Measurements from ENCODE around the gene CCT2. TPM values are rescaled to one million over a fixed set of nuclear protein-coding genes. Genes with fewer than 3 reads are reported as not detected.

Gene CCT2
- total RNA-seq, 1 donor from 2014 or later: 388 TPM

DNA sequence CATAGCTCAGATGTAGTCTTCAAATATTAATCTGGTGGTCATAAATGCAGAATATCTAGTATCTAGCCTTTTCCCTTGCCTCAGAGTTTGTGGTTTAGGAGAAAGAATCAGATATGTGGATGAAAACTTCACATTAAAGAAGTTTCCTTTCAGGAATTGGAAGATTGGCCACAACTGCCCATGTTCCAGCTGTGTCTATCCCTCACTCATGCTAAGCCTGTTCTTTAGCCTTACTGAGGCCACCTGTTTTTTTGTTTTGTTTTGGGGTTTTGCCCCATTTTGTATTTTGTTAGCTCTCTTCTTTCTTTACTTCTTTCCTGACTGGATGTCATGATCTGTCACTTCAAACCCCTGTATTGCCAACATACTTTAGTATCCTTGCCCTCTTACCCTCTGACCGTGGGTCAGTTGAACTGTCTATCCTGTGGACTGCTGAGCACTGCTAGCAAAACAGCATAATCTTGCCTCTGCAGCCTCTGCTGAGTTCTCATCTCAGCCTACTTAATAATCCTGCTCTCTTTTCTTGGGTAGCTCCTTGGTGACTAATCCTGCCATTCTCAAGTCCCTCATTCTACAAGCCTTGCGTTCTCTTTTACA, 22.0 kb upstream of the CCT2 start:
- no peak overlapping the region for H3K4me3 Mint-ChIP-seq
- H3K36me3 Mint-ChIP-seq (ENCODE audit: low read depth): no peaks in the 10 kb centered on the region
- no peak overlapping the region for H3K27ac Mint-ChIP-seq (ENCODE audit: unreplicated experiment)
- DNase-seq (ENCODE audit: low read depth, low spot score): no peak
- H3K9me3 Mint-ChIP-seq: no peaks in the 10 kb centered on the region
- H3K27me3 Mint-ChIP-seq (ENCODE audit: low read depth): no peaks in the 10 kb centered on the region
- H3K4me1 Mint-ChIP-seq: no peaks in the 10 kb centered on the region
- TF ChIP-seq, protein P1, sequence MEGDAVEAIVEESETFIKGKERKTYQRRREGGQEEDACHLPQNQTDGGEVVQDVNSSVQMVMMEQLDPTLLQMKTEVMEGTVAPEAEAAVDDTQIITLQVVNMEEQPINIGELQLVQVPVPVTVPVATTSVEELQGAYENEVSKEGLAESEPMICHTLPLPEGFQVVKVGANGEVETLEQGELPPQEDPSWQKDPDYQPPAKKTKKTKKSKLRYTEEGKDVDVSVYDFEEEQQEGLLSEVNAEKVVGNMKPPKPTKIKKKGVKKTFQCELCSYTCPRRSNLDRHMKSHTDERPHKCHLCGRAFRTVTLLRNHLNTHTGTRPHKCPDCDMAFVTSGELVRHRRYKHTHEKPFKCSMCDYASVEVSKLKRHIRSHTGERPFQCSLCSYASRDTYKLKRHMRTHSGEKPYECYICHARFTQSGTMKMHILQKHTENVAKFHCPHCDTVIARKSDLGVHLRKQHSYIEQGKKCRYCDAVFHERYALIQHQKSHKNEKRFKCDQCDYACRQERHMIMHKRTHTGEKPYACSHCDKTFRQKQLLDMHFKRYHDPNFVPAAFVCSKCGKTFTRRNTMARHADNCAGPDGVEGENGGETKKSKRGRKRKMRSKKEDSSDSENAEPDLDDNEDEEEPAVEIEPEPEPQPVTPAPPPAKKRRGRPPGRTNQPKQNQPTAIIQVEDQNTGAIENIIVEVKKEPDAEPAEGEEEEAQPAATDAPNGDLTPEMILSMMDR (conservative IDR thresholded peaks at IDR 0.05): no peak

- no peak overlapping the region for H3K4me3 Mint-ChIP-seq
- H3K9me3 Mint-ChIP-seq: no peaks in the 10 kb centered on the region
- TF ChIP-seq, protein P1 (conservative IDR thresholded peaks at IDR 0.05): peak; percentile 34
- no peak overlapping the region for H3K27ac Mint-ChIP-seq (ENCODE audit: unreplicated experiment)
- no peak for DNase-seq (ENCODE audit: low read depth, low spot score)
- H3K27me3 Mint-ChIP-seq (ENCODE audit: low read depth): no peaks in the 10 kb centered on the region
- H3K36me3 Mint-ChIP-seq (ENCODE audit: low read depth): no peaks in the 10 kb centered on the region
- H3K4me1 Mint-ChIP-seq: no peaks in the 10 kb centered on the region
Observed at GRCh38 chr12:69566603-69567002, 18.7 kb upstream of the CCT2 start.

- H3K27me3 Mint-ChIP-seq (ENCODE audit: low read depth): no peaks in the 10 kb centered on the region
- no peaks in the 10 kb centered on the region for H3K4me1 Mint-ChIP-seq
- H3K36me3 Mint-ChIP-seq (ENCODE audit: low read depth): peaks cover 3% of the 10 kb centered on the region
- TF ChIP-seq, protein P1 (conservative IDR thresholded peaks at IDR 0.05): no peak
- H3K9me3 Mint-ChIP-seq: no peaks in the 10 kb centered on the region
- H3K27ac Mint-ChIP-seq (ENCODE audit: unreplicated experiment): no peak overlapping the region
- DNase-seq (ENCODE audit: low read depth, low spot score): no peak
- H3K4me3 Mint-ChIP-seq: no peak overlapping the region
Observed at GRCh38 chr12:69569236-69569635, 16.0 kb upstream of the CCT2 start.

DNA sequence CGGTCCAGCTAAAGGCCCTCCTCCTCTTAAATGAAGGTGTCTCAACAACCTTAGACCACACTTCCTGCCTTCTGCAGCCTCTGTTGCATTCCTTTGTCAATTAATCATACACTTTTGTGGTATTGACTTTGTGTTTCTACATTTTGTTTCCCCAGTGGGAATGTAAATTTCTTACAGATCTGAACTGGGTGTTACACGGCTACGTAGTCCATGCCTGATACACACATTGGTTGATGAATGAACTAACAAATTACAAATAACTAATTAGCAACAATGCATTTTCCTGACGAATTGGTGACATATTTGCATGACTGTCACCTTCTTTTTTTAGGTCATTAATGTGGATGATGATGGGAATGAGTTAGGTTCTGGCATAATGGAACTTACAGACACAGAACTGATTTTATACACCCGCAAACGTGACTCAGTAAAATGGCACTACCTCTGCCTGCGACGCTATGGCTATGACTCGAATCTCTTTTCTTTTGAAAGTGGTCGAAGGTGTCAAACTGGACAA, 15.2 kb upstream of the CCT2 start:
- DNase-seq (ENCODE audit: low read depth, low spot score): no peak
- TF ChIP-seq, protein P1 (conservative IDR thresholded peaks at IDR 0.05): no peak
- Mint-ChIP-seq H3K9me3 (no peaks in the 10 kb centered on the region), H3K36me3 (ENCODE audit: low read depth) (peaks cover 3% of the 10 kb centered on the region), H3K27me3 (ENCODE audit: low read depth) (no peaks in the 10 kb centered on the region), H3K4me3 (no peak overlapping the region), H3K4me1 (no peaks in the 10 kb centered on the region), H3K27ac (ENCODE audit: unreplicated experiment) (no peak overlapping the region)

GRCh38 chr12:69570545-69571399, 14.5 kb upstream of the CCT2 start:
- peak; percentile 53 for DNase-seq (ENCODE audit: low read depth, low spot score)
- Mint-ChIP-seq H3K4me1 (no peaks in the 10 kb centered on the region), H3K4me3 (no peak overlapping the region), H3K9me3 (no peaks in the 10 kb centered on the region), H3K27ac (ENCODE audit: unreplicated experiment) (no peak overlapping the region), H3K36me3 (ENCODE audit: low read depth) (peaks cover 3% of the 10 kb centered on the region), H3K27me3 (ENCODE audit: low read depth) (no peaks in the 10 kb centered on the region)
- TF ChIP-seq, protein P1 (conservative IDR thresholded peaks at IDR 0.05): peak; percentile 91

Data from neural crest cell (in vitro differentiated cells).